Stimulated activated CD8-positive, alpha-beta memory T cell treated with anti-CD3 and anti-CD28 coated beads, Interleukin-4, amount 100 ng/mL, for 48 hours (primary cell): ENCODE measurements around the gene KCNT1.

Source experiments
- DNase-seq: peaks from one replicate; pipeline ENCODE4 v3.0.0-alpha.2; 2020

Gene KCNT1

DNA sequence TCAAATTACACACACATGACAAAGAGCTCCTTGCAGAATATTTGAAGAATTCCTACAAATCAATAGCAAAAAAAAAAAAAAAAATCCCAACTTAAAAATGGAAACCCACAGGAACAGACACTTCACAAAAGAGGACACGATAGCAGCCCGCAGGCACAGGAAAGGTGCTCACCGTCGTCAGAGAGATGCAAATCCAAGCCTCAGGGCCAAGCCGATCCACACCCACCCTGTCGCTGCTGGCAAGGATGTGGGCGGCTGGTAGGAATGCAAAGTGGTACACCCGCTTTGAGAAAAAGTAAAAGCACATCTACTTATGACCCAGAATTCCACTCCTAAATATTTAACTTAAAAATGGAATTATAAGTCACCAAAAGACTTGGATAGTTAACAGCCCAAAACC lies 28.0 kb upstream of the KCNT1 start:
- no peak for DNase-seq

DNA sequence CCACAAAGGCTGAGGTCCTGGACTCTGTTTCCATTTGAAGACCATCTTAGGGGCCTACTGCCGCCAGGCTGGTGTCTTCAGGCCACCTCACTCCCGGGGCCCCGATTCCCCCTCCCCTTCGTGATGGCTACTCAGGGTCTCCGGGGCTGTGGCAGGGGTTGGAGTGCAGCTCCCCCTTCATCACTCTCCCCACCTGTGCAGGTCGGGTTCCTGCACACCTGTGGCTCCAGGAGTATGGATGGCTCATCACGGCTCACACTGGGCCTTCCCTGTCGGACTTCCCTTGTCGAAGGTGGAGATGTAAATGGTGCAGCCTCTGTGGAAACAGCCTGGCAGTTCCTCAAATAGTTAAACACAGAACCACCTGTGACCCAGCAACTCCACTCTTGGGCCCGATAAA lies 27.0 kb upstream of the KCNT1 start:
- DNase-seq, result no peak

DNA sequence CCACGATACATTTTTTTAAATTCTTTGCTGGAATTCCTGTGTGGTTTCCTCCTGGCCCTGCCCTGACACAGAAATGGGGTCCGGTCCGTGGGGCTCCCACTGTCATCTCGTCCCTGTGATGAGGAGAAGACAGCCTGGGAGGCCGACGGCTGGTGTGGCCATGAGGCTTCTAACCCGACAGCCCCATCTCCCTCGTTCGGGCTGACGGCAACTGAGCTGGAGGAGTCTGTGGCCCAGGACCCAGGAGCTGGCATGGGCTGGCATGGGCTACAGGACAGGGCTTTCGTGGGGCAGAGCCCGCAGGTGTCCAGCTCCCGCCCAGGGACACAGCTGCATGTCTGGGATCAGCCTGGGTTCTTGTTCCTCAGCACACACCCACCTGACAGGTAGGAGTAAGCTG lies 25.1 kb upstream of the KCNT1 start:
- no peak for DNase-seq

DNA sequence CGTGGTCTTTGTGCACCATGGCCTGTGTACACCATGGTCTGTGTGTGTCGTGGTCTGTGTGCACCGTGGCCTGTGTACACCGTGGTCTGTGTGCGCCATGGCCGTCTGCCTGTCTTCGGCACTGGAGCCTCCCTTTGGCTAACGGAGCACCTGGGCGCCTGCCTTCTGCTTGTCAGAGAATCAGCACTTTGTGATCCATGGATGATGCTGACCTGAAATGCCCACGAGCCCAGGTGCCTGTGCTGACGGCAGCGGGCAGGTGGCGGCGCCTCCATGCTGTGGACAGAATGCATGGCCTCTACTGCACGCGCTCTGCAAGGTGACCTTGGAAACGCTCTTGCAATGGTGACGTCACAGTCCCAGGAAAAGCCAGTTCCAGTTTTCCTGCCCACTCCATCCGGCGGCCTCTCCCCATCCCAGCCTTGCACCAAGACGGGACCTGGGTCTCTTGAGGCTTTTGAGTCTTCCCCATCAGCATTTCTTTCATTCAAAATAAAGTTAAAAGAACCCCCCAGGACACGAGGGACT lies 24.3 kb upstream of the KCNT1 start:
- DNase-seq, result no peak

DNA sequence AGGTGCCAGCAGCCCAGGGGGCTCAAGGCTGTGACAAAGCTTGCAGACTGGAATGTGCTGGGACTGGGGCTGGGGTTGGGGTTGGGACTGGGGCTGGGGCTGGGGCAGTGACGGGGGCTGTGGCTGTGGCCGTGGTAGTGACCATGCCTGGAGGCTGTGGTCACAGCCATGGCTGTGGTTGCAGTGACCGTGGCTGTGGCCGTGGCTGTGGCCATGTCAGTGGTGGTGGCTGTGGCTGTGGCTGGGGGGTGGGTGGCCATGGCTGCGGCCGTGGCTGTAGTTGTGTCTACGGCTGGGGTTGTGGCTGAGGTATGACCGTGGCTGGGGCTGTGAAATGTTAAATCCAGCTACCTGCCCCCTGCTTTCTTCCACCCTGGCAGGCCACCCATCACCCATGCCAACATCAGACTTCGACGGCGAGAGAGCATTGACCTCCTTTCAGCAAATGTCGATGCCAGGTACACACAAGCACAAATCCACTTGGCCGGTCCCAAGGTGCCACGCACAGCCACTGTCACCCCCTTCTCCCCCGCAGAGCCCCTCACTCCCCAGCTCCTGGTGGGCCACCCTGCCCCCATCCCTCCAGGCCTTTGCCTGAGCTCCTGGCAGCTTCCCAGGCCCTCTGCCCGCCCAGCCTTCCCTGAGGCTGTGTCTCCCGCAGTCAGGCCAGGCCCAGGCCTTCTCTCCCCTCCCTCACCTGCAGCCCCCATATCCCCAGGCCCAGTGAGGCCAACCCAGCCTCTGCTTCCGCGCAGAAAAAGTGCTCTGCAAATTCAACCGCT lies 23.6 kb upstream of the KCNT1 start:
- no peak for DNase-seq

DNA sequence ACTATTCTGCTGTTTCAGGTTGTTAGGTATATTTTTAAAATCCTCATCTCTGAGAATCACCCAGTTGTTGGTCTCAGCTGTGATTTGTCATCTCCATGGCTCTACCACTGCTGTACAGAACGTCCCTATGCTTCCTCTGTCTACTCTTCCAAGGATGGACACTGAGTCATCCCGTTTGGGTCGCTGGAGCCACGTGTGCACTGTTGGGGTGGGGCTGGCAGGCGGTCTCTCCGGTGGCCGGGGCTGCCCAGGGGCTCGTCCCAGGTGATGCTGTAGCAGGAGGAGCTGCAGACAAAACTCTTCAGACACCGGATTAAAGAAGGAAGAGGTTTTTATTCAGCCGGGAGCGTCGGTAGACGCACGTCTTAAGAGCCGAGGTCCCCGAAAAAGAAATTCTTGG lies 21.9 kb upstream of the KCNT1 start:
- DNase-seq, result no peak

DNA sequence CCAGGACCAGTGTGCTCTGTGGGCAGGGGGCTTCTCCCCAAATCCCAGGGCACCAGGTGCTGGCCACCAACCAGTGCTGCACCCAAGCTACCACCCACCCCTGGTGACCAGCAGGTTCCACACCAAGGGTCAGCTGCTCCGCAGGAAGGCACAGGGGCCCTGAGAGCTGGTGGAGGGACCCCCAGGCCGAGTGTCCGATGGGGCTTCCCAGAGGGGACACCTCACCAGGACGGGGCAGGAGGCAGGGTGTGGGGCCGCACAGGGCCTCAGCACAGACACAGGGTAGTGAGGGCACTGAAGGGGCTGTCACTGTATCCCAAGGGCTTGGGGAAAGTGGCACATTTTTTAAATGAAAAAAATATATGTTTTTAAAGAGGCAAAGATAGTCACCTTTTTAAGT lies 20.8 kb upstream of the KCNT1 start:
- DNase-seq, result no peak

DNA sequence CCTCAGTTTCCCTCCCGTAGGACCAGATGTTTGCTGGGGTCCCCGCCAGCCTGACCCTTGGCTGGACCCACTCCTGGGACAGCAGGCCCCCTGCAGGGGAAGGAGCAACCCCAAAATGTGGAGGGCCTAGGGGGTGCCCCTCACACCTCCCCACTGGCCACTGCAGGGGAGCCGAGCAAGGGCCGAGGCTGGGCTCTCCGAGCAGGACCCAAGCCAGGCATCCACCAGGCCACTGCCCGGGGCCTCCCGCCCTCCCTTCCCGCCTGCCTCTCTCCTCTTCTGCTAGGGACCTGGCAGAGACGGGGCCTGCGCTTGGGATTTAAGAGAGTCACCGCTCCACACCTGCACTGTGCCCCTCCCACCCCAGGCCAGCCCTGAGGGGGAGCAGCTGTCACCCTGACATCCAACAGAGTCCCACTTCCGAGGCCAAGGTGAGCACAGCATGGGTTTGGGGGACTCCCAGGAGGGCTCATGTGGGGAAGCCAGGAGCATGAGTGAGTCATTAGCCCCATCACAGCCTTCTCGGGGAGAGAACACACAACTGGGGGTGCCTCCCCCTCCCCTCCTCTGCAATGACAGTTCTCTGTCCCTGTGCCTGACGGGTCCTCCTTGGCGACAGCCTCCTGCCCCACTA lies 18.5 kb upstream of the KCNT1 start:
- DNase-seq, result no peak

DNA sequence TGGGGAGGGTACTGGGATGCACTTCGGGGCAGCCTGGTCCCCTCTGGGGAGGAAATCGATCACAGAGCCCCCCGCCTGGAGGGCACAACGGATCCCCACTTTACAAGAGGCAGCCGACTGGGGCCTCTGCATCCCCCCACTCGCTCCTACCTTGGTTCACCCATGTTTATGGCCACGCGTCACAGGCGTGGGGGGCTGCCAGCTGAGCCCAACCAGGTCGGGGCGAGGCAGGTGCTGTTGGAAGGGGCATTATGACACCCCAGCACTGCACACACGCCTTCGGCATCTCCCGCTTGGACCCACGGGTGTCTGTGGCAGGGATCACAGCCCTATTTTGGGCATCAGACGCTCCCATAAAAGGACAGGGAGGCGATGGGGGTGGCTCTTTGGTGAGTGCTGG lies 17.3 kb upstream of the KCNT1 start:
- no peak for DNase-seq

DNA sequence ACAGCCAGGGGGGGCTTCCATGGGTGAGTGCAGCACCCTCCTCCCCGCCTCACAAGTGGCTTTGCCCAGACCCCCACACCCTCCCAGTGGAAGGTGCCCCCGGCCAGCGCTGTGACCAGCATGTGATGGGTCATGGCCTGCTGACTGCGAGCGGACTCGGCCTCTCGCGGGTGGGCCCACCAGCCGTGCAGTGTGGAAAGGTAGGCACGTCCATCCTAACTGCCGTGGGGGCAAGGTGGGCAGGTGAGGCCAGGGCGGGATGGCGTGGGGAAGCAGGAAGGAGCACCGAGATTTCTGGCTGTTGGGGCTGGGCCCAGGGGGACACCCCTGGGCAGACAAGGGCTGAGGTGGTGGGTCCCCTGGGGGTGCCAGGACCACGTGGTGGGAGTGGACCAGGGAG lies 14.8 kb upstream of the KCNT1 start:
- DNase-seq, result no peak

DNA sequence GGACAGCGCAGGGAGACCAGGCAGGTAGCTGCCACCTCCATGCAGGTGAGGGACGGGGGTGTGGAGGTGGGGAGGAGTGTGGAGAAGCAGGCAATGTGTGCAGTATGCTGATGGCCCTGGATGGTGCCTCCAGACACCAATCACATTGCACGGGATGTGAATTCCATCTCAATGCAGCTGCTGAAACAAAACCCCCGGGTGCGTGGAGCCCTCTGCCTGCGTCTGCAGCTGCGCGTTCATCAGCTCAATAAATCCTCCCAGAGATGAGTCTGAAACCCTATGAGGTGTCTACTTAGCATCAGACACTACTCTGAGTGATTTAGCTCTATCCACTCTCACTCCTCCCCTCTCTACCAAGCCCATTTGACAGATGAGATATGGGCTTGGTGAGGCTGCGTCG lies 13.0 kb upstream of the KCNT1 start:
- no peak for DNase-seq

DNA sequence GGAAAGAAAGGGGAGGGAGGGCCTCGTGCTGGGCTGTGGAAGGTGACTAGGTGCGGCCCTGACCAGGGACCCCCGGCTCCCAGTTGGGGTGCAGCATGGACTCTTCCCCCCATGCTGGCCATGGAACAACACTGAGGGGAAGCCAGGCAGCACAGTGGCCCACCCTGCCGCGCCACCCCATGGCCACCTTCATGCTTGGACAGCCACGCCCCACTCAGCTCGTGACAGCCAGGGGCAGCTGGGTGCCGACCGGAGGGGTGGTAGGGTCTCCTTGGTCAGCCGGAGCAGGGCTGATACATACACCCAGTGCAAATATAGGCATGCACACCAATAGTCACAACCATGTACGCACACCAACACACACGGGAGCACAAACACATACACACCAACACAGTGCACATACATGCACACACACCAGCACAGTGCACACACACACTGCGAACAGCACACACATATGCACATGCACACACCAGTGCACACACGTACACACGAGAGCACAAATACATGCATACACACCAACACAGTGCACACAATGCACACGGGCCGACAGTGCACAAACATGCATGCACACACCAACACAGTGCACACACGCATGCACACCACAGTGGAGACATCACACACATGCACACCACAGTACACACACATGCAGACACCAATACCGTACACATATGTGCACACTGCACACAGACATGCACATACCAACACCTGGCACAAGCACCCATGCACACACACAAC lies 11.0 kb upstream of the KCNT1 start:
- DNase-seq, result no peak

DNA sequence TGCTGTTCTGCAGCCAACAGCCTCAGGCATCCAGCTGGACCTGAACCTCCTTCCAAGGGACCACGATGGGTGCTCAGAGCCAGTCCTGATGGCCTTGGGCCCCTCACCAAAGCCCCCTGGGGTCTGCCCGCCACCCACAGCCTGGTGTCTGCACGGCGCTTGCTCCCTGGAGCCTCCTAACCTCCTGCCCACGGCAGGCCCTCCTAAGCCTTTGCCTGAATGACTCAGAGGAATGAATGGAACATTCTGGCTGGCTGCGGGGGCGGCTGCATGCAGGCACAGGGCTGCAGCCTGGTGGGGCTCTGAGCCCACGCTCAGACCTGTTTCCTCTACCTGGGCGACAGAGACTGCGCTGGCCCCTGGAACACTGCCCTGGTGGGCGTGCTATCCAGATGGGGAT lies 9.6 kb upstream of the KCNT1 start:
- DNase-seq, result no peak

DNA sequence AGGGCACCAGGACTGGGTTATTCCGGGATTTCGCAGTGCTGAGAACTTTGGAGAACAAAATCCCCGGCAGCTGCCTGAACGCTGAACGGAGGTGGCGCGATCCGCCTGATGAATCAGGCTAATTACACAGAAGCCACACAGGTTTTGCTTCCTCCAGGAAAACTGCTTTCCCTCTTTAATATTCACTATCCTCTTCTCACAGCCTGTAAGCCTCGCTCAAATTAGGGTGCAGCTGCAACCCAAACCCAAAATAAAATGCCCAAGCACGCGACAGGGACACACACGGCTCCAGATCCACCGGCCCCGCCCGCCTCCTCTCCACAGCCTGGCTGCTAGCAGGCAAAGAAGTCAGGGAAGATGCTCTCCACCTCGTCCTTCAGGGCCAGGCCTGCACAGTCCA lies 8.7 kb upstream of the KCNT1 start:
- DNase-seq, result no peak

DNA sequence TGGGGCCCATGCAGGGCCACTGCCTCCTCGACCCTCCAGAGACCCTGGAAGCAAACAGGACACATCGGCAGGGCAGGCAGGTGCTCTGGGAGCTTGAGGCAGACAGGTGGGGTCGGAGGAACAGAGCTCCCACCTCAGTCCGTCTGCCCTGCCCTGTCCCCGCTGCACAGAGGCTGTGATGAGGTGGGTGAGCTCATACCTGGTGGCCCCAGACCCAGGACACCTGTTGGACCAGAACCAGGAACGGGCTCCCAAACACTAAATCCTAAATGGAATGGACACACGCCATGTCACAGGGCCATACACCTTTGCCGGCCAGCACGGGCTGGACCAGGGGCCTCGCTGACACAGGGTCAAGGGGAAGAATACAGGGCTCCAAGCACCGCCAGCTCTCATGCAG lies 8.2 kb upstream of the KCNT1 start:
- no peak for DNase-seq

DNA sequence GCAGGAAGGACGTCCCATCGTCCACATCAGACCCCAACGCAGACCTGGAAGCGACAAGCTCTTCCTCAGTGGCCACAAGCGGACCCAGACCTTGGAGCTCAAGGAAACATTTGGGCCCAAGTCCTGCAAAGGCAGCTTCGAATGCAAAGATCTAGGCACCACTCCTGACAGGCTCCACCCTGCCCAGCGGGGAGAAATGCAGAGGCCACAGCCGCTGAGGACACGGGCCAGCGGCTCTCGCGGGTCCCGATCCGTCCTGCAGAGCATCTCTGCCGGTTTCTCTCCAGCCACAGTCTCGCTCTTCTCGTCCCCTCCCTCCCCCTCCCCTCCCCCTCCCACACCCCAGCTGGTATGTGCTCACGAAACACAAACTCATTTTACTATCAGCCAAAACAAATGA lies 7.6 kb upstream of the KCNT1 start:
- no peak for DNase-seq

DNA sequence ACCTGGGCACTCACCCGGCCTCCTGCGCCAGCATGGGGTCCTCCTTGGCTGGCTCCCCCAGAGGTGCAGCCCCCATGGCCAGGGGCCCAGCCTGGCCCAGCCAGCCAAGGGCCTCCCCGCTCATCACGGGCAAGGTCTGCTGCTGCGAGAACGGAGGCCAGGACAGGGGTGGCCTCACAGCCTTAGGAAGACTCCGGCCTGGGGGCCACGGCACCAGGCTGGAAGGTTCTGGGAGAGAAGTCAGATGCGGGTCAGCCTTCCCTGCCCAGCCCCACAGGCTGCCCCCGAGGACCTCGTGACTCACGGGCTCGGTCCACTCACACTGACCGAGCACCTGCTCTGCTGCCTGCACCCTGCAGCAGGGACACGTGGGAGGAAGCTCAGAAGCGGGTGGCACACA lies 6.9 kb upstream of the KCNT1 start:
- no peak for DNase-seq

DNA sequence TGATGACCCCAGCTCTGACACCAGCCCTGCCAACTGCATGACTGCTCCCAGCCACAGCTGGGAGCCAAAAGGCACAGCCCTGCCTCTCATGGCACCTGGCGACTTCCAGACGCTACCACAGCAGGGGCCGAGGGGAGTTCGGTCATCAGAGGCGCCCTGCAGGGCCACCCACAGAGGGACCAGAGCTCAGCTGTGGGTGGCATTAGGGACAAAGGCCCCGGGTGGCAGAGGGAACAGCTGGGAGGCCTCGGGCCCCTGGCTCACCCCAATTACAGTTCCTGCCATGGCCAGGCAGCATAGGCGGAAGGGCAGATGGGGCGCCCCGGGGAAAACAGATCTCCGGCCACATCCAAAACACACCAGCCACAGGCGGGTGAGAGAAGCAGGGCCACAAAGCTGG lies 6.3 kb upstream of the KCNT1 start:
- no peak for DNase-seq

DNA sequence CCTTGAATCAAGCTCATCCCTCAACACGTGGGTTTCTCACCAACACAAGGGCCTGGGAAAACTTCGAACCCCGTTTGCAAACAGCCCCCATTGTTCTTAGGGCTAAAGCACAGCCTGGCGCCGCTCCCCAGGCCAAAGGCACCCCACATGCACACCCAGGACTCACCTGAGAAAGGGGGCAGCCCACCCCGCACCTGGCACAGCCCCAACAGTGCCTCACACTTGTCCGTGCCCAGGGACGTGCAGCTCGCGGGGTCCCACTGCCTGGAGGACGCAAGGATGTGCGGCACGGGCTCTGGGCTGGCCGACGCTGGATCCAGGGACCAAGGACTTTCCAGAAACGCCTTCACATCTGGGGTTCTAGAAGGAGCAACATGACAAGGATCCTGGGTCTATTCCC lies 5.5 kb upstream of the KCNT1 start:
- DNase-seq, result no peak

DNA sequence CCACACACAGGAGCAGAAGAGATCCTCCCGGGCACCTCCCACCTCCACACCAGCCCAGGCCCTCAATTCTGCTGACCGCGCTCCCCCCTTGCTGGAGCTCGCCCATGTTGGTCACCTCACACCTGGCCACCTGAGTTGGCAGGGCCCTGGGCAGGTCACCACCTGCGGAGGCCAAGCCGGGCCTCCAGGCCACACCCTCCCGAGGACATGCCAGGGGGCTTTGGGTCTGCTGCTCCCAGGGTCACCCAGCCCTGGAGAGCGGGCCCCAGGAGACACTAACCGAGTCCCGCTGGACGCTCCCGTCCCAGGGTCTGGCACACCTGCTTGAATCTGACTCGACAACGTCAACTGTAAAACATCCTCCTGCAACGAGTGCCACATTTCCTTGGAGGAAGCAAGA lies 4.8 kb upstream of the KCNT1 start:
- DNase-seq, result no peak

DNA sequence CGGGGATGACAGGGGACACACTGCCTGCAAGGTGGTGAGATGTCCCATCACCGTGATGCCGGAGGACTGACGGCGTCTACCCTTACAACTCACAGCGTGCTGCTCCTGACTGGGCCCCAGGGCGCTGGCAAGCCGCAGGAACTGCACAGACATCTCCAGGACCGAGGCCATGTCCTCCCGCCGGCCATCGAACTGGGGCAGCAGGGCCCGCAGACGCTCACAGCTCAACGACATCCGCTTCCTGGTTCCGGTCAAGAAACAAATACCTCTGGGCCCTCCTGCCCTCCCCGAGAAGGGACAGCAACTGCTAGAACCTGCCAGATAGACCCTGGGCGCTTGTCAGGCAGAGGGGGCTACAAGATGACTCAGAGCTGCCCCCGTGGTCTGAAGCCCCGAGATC lies 3.7 kb upstream of the KCNT1 start:
- no peak for DNase-seq

DNA sequence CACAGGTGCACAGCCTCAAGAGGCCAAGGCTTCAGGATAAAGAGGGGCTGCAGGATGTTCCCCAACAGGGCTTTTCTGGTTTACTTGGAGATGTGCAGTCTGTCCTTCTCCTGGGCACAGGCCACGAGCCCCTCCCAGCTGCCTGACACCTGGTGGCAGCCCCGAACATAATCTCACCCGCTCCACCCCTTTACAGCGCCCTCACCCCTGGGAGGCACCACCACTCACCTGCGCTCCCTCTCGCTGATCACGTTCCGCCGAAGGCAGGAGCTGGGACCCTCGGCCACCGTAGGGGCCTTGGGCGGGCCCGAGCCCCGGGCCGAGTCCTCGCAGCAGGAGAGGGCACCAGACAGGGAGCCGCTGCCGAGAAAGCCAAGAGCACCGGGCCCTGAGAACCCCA lies 3.2 kb upstream of the KCNT1 start:
- DNase-seq, result no peak

DNA sequence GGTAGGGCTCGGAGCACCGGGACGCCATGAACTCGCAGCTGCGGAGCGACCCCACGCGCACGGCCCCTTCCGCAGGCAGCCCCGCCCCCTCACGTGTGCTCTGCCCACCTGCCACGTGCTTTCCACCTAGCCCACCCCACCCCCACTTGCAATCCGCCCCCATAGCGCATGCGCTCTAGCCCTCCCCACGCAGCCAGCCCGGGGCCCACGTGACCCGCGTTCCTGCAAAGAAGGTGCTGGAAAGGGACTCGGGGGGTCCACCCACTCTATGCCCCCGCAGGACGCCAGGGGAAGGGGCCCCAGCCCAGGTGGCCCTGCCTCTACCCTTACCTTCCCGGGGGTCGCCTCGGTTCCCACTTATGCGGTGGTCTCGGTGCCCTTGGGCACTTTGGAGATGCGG lies 2.5 kb upstream of the KCNT1 start, which contains the start of gene SOHLH1:
Gene SOHLH1, minus strand, starts transcription at position 42 of the 400 bp plus-strand sequence. Its CDS starts 14 bp downstream, at position 28.
- no peak for DNase-seq

DNA sequence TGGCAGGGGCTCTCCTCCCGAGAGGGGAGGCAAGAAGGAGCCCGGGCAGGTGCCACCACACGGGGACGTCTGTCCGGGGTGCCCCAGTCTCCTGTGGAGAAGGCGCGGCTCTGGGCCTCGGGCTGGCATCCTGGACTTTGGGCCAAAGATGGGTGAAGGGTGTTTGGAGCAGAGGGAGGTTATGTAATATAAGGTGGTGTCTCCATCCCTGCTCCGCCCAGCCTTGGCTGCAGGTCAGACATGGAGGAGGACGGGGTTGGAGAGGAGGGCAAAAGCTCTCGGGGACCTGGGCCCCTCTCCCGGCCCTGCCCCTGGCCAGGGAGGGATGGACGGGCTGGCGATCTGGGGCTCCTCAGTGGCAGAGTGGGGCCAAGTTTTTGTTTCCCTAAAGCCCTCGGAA lies 1.5 kb upstream of the KCNT1 start:
- DNase-seq, result no peak
